GM12878 (cell line): Measurements from ENCODE around the gene RRP36. TPM values are rescaled to one million over a fixed set of nuclear protein-coding genes. Genes with fewer than 3 reads are reported as not detected.

Experiments used
- ATAC-seq: fragments of 200-7000 bp; cut with Tn5 transposase; 3 replicates; pipeline ENCODE4 v1.9.1; 2020; ENCODE audit warnings: mild to moderate bottlenecking, moderate library complexity
- BruUV-seq: library from RNA; stranded (reverse); fragments of 400-500 nt; replicated peaks from 2 replicates; lab custom pipeline; 2021; lab: Mats Ljungman, UMichigan
- CTCF ChIA-PET: fragments of 300-600 bp; sonication (Branson Sonifier 250); formaldehyde crosslinking; extraction: SDS; loops from one replicate; lab custom pipeline; 2021; ENCODE audit warnings: inconsistent platforms; lab: Yijun Ruan, JAX
- POLR2A ChIA-PET: fragments of 350-600 bp; formaldehyde crosslinking; extraction: SDS; loops from one replicate; lab custom pipeline; 2021; ENCODE audit warnings: inconsistent platforms; lab: Charles Lee
- RAD21 ChIA-PET: fragments of 300-600 bp; sonication (Branson Sonifier 250); formaldehyde crosslinking; loops from one replicate; lab custom pipeline; 2023; ENCODE audit warnings: antibody characterized with exemption; ENCODE audit not compliant: unreplicated experiment; lab: Charles Lee
- SMC1A ChIA-PET: fragments of 300-600 bp; sonication (Branson Sonifier 250); formaldehyde crosslinking; loops from one replicate; lab custom pipeline; 2023; ENCODE audit not compliant: unreplicated experiment, uncharacterized antibody; lab: Charles Lee
- DNase-seq: peaks from one replicate; pipeline ENCODE4 v3.0.0-alpha.2; 2011; ENCODE audit warnings: low read depth, low spot score
- FAIRE-seq: peaks from 3 replicates; lab custom pipeline; 2011; peaks lifted over from hg19 to GRCh38; lab: Jason Lieb, UNC
- H2AFZ ChIP-seq: 2 replicates; pipeline ENCODE4 v1.6.0; 2011; ENCODE audit warnings: low read depth, low read length, control low read depth; ENCODE audit not compliant: control insufficient read depth
- H3K27ac ChIP-seq: 2 replicates; pipeline ENCODE4 v1.5.1; 2011; ENCODE audit warnings: control low read depth; ENCODE audit not compliant: control insufficient read depth, insufficient read depth
- H3K27me3 ChIP-seq, 2 experiments: replicated peaks in 1 of 2; 2 replicates each; pipeline versions ENCODE4 v1.6.0 to v1.6.1; 2011; ENCODE audit warnings: low read length in 1 of 2; ENCODE audit not compliant: control insufficient read depth in 2 of 2, insufficient read depth in 2 of 2
- H3K36me3 ChIP-seq, 2 experiments: 2 replicates each; pipeline ENCODE4 v1.5.1; 2011; ENCODE audit warnings: low read length in 1 of 2; ENCODE audit not compliant: control insufficient read depth in 2 of 2, insufficient read depth in 2 of 2
- H3K4me1 ChIP-seq: 2 replicates; pipeline ENCODE4 v1.6.1; 2011; ENCODE audit warnings: mild to moderate bottlenecking, low read length, moderate library complexity, mixed read lengths; ENCODE audit not compliant: control insufficient read depth, insufficient read depth
- H3K4me2 ChIP-seq: 2 replicates; pipeline ENCODE4 v1.6.0; 2011; ENCODE audit warnings: control low read depth; ENCODE audit not compliant: control insufficient read depth, insufficient read depth
- H3K4me3 ChIP-seq: fragments of 200-600 bp; sonication (generic); 2 replicates; pipeline ENCODE4 v1.5.1; 2016
- H3K79me2 ChIP-seq: 2 replicates; pipeline ENCODE4 v1.6.0; 2011; ENCODE audit warnings: low read length; ENCODE audit not compliant: control insufficient read depth, insufficient read depth
- H3K9ac ChIP-seq: 2 replicates; pipeline ENCODE4 v1.8.0; 2011; ENCODE audit warnings: low read length, control low read depth, mixed read lengths; ENCODE audit not compliant: control insufficient read depth, insufficient read depth
- H3K9me3 ChIP-seq: replicated peaks from 3 replicates; pipeline ENCODE4 v1.5.1; 2011; ENCODE audit warnings: mild to moderate bottlenecking, low read length; ENCODE audit not compliant: control insufficient read depth, insufficient read depth
- H4K20me1 ChIP-seq: 2 replicates; pipeline ENCODE4 v1.6.0; 2011; ENCODE audit not compliant: control insufficient read depth, insufficient read depth
- CHD2 ChIP-seq: IDR thresholded peaks from 2 replicates; pipeline ENCODE4 v1.6.1; 2011; ENCODE audit warnings: low read depth, low read length, improper control_type of control experiment, borderline replicate concordance
- CREM ChIP-seq: IDR thresholded peaks from 2 replicates; pipeline ENCODE4 v1.6.1; 2014; ENCODE audit warnings: antibody characterized with exemption, low read depth
- HCFC1 ChIP-seq: fragments of 150-350 bp; IDR thresholded peaks from 2 replicates; pipeline ENCODE4 v1.6.1; 2014; ENCODE audit warnings: low read length
- NRF1 ChIP-seq: conservative IDR thresholded peaks from 2 replicates; pipeline ENCODE4 v1.6.1; 2011; ENCODE audit warnings: mild to moderate bottlenecking, low read depth, low read length, improper control_type of control experiment
- SMARCA5 ChIP-seq: fragments of 450-650 bp; IDR thresholded peaks from 2 replicates; pipeline ENCODE4 v1.6.1; 2017; ENCODE audit warnings: mild to moderate bottlenecking
- STAT1 ChIP-seq: fragments of 450-650 bp; conservative IDR thresholded peaks from 2 replicates; pipeline ENCODE4 v1.6.1; 2014; ENCODE audit warnings: antibody characterized with exemption, mild to moderate bottlenecking
- SUPT20H ChIP-seq: IDR thresholded peaks from 2 replicates; pipeline ENCODE4 v1.6.1; 2011; ENCODE audit warnings: low read depth, mild to moderate bottlenecking, low read length, moderate library complexity, borderline replicate concordance; ENCODE audit not compliant: control insufficient read depth
- TCF12 ChIP-seq: IDR thresholded peaks from 2 replicates; pipeline ENCODE4 v1.6.1; 2011; ENCODE audit warnings: low read depth, mild to moderate bottlenecking, low read length
- ZBTB11 ChIP-seq: fragments of 450-650 bp; formaldehyde crosslinking; IDR thresholded peaks from 2 replicates; pipeline ENCODE4 v1.5.0; 2022; ENCODE audit warnings: mild to moderate bottlenecking, missing genetic modification characterization
- ZNF622 ChIP-seq: fragments of 450-650 bp; IDR thresholded peaks from 2 replicates; pipeline ENCODE4 v1.6.1; 2017; ENCODE audit warnings: mild to moderate bottlenecking, inconsistent platforms
- WGBS: methylation state at CpG from one replicate; pipeline ENCODE4 v1.1.6; 2016; ENCODE audit warnings: low lambda C conversion rate; ENCODE audit not compliant: insufficient replicate concordance, insufficient coverage; ENCODE audit errors: missing lambda C conversion rate; 5-methylcytosine and 5-hydroxymethylcytosine counted together
- in situ Hi-C: fragments of 300-500 bp; cut with MboI; formaldehyde crosslinking; loops from 9 replicates; pipeline ENCODE4 v1.14.3; 2018; ENCODE audit warnings: mixed read lengths
- intact Hi-C: fragments of 100-400 bp; cut with micrococcal nuclease; formaldehyde crosslinking; loops from one replicate; pipeline ENCODE4 v1.14.2; 2022; ENCODE audit not compliant: unreplicated experiment
- polyA plus RNA-seq, 11 experiments: library from polyadenylated mRNA; depleted of rRNA in 4 of 11; unstranded in 6 of 11; stranded (reverse) in 5 of 11; fragments of >200 nt; fragmentation: Nextera tagmentation in 4 of 11; fragmentation: Illumina TruSeq in 1 of 11; extraction: Ambion mirVana in 4 of 11; extraction: Trizol in 1 of 11; gene quantifications; 1 replicate in 1 of 11; 2 replicates in 10 of 11; pipeline versions ENCODE4 v1.2.1 to v1.2.3, GENCODE V29; 2011 to 2016; ENCODE audit warnings: inconsistent platforms in 2 of 11, missing spikeins in 2 of 11, low read depth in 1 of 11
- total RNA-seq, 4 experiments: library from RNA; depleted of rRNA in 3 of 4; stranded (reverse); fragments of >200 nt in 3 of 4; fragmentation: Illumina TruSeq in 1 of 4; extraction: Trizol in 1 of 4; gene quantifications; 2 replicates each; pipeline versions ENCODE4 v1.2.1 to v1.2.3, GENCODE V29; 2013 to 2021
- TF ChIP-seq, protein P1 (sequence below): IDR thresholded peaks from 2 replicates; pipeline ENCODE4 v1.6.1; 2012; ENCODE audit warnings: low read depth, low read length, improper control_type of control experiment
- TF ChIP-seq, protein P2 (sequence below): IDR thresholded peaks from 2 replicates; pipeline ENCODE4 v1.6.1; 2012; ENCODE audit warnings: low read depth, low read length, improper control_type of control experiment

Gene RRP36
- total and polyA plus RNA-seq, 10 of the 15 experiments (the other 5 are each of a cell fraction or from before 2014, with no cell fraction given), result 17.6 to 101 (median 69.7) TPM

DNA sequence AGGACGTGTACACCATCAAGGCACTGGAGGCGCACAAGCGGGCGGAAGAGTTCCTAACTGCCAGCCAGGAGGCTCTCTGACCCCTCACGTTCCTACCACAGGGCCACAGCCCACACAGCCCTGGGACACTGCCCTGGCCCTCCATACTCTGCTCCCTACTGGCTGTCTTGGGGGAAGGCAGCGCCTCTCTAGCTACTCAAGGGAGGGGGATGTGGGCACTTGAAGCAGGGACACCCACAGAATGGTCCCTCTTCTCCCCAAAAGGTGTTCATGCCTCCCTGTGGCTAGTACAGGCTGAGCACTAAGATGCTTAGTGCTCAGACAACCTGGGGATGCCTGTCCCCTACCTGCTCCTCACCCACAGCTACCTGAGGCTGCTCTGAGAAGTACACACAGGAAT is 10.2 kb upstream of the RRP36 start (continued):
- TF ChIP-seq ZBTB11 (CRISPR knock-in tag), result no peak
- TF ChIP-seq CREM, result no peak
- no peak for TF ChIP-seq CHD2
- TF ChIP-seq TCF12, result no peak

DNA sequence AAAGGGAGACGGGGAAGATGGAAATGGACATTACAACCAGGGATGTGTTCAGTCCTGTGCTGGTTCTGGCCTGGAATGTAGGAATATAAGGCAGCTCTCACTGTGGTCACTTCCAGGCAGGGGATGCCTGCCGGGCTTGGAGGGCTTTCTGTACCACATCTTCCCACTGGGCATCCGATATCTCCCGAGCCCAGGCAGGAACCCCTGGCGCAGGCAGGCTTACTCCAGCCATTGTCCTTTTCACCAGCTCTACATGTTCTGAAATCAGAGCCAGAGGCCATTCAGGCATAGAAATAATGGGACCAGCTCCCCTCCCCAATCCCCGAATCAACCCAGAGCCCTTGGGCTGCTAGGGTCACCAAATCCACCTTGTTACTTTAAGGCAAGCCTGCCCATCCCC is 9.1 kb upstream of the RRP36 start:
- Histone ChIP-seq H4K20me1 (no peaks in the 10 kb centered on the region), H3K4me3 (peak overlapping the region; percentile 85), H3K27ac (no peak overlapping the region; the same call in 1 of the 2 replicates)
- intact Hi-C loops, result no loop called here
- TF ChIP-seq STAT1, result no peak
- TF ChIP-seq NRF1, result no peak
- TF ChIP-seq, protein P1, sequence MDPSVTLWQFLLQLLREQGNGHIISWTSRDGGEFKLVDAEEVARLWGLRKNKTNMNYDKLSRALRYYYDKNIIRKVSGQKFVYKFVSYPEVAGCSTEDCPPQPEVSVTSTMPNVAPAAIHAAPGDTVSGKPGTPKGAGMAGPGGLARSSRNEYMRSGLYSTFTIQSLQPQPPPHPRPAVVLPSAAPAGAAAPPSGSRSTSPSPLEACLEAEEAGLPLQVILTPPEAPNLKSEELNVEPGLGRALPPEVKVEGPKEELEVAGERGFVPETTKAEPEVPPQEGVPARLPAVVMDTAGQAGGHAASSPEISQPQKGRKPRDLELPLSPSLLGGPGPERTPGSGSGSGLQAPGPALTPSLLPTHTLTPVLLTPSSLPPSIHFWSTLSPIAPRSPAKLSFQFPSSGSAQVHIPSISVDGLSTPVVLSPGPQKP, result no peak
- TF ChIP-seq, protein P2, sequence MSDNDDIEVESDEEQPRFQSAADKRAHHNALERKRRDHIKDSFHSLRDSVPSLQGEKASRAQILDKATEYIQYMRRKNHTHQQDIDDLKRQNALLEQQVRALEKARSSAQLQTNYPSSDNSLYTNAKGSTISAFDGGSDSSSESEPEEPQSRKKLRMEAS, result no peak
- no peak for TF ChIP-seq SUPT20H
- no peak for TF ChIP-seq SMARCA5
- no peak for TF ChIP-seq HCFC1
- no peak for TF ChIP-seq ZNF622
- TF ChIP-seq, all 136 proteins: peak for 0
- 65% methylated on average over 6 of the region's 6 CpGs for WGBS
- ATAC-seq (no peak), FAIRE-seq (no peak), DNase-seq (no peak)
- no peaks in the 10 kb centered on the region for H3K27me3 ChIP-seq
- ChIA-PET SMC1A (interaction anchor here (0.7 to 2.8 kb wide), 6 partner anchors 9 to 83 kb away, joined by 3 to 13 read pairs (median 6); partner anchors contain the start of genes CNPY3, KLC4, MRPL2 and PPP2R5D), POLR2A (interaction anchor here (1.2 to 3.3 kb wide), 3 partner anchors 10 to 42 kb away, joined by 6 to 22 read pairs (median 8); partner anchors contain the start of genes CUL7 and PPP2R5D), RAD21 (no interaction called here), CTCF (interaction anchor here (1.4 to 2.5 kb wide), 4 partner anchors 12 to 135 kb away, joined by 3 to 10 read pairs (median 4); no protein-coding TSS in a partner anchor)
- H3K9me3 ChIP-seq, result no peaks in the 10 kb centered on the region
- H3K4me2 ChIP-seq, result peak overlapping the region; percentile 98
- peaks cover 23% of the 10 kb centered on the region for H3K79me2 ChIP-seq
- no TSS peak for BruUV-seq
- peak overlapping the region; percentile 73 for H3K9ac ChIP-seq
- no peak overlapping the region for H2AFZ ChIP-seq
- peaks cover 7% of the 10 kb centered on the region for H3K4me1 ChIP-seq
- peaks cover 22% of the 10 kb centered on the region in 2 experiments for H3K36me3 ChIP-seq
- in situ Hi-C loops, result no loop called here
